NT2/D1 (cell line): ENCODE data around the gene PSTPIP2.

Experiments used
- SUZ12 ChIP-seq: IDR thresholded peaks from 2 replicates; pipeline ENCODE4 v1.6.1; 2011; ENCODE audit not compliant: insufficient read length, insufficient read depth; ENCODE audit errors: extremely low read depth
- YY1 ChIP-seq: IDR thresholded peaks from 2 replicates; pipeline ENCODE4 v1.6.1; 2011; ENCODE audit not compliant: insufficient read length, insufficient read depth

DNA sequence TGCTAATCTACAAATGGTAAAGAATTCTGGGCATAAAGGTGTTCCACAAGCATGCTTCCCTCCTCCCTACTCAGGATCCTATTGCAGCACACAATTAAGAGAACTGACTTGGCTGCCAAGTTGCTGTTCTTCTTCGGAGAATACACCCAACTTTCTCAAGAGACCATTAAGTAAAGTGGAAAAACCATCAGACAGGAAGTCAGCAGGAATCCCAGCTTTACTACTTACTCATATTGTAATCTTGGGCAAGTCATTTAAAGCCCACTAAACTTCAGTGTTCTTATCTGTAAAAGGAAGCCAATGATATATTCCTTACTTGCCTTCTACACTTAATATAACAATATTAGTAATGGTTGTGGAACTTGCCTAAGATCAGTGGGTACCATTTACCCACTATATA lies 37.8 kb downstream of the PSTPIP2 start:
- TF ChIP-seq YY1 (no peak), SUZ12 (no peak)
